ENCODE data around the gene IMP3.

DNA sequence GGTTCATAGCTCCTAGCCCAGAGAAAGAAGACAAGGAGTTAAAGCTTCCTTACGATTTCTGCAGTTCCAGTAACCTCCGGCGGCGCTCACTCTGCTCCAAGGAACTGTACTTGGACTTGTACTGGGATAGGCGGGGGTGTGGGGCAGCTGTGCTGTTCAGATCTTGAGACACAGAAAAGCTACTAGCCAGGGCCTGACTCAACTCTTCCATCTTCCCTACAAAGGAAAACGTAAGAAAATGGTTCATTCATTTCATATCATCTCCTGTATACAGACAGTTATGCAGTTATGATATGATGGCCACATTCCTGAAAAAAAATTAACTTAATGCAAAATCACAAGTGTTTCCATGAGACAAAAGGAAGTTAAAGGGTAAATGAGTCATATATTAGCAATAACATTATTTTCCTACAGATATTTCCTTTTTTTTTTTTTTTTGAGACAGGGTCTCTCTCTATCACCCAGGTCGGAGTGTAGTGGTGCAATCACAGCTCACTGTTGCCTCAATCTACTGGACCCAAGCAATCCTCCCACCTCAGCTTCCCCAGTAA is 19.1 kb downstream of the IMP3 start:
- TF ChIP-seq, protein P1, sequence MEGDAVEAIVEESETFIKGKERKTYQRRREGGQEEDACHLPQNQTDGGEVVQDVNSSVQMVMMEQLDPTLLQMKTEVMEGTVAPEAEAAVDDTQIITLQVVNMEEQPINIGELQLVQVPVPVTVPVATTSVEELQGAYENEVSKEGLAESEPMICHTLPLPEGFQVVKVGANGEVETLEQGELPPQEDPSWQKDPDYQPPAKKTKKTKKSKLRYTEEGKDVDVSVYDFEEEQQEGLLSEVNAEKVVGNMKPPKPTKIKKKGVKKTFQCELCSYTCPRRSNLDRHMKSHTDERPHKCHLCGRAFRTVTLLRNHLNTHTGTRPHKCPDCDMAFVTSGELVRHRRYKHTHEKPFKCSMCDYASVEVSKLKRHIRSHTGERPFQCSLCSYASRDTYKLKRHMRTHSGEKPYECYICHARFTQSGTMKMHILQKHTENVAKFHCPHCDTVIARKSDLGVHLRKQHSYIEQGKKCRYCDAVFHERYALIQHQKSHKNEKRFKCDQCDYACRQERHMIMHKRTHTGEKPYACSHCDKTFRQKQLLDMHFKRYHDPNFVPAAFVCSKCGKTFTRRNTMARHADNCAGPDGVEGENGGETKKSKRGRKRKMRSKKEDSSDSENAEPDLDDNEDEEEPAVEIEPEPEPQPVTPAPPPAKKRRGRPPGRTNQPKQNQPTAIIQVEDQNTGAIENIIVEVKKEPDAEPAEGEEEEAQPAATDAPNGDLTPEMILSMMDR (IDR thresholded peaks at IDR 0.05) = peak; percentile 35 to 45
- TF ChIP-seq POLR2A (IDR thresholded peaks at IDR 0.05) (peak in 1 of 2 donors; percentile 11), EP300 (IDR thresholded peaks at IDR 0.05) (no peak)
